Measurements from ENCODE around the gene SLC4A4. TPM values are rescaled to one million over a fixed set of nuclear protein-coding genes. Genes with fewer than 3 reads are reported as not detected.

The SLC4A4 gene
- total RNA-seq, 1 experiment from 2014 or later, result 1.4 TPM

DNA sequence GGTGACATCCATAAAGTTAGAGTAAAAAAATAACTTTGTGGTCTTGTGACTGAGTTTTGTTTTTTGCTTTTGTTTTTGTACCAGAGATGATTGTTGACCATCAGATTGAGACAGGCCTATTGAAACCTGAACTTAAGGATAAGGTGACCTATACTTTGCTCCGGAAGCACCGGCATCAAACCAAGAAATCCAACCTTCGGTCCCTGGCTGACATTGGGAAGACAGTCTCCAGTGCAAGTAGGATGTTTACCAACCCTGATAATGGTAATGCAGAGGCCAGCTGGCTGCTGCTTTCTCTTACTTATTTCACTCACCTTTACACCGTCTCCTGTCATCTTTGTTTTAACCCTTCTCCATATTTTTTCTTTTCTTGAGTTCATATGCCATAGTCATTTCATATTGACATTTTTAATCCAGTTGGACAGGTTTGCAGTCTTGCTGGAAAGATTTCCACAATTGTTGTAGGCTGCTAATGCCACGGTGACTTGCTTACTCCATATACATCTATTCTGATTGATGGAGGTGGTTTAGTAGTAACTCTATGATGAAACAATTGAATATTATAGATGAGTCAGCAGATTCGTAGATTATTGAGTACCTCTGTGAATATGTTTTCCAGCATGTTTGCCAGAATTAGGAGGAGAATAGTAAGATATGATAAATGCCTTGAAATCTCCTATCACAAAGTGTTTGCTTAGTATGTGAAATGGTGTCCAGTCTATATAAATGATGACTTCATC, 18.3 kb downstream of the SLC4A4 start:
- DNase-seq (ENCODE audit: low spot score), result no peak

DNA sequence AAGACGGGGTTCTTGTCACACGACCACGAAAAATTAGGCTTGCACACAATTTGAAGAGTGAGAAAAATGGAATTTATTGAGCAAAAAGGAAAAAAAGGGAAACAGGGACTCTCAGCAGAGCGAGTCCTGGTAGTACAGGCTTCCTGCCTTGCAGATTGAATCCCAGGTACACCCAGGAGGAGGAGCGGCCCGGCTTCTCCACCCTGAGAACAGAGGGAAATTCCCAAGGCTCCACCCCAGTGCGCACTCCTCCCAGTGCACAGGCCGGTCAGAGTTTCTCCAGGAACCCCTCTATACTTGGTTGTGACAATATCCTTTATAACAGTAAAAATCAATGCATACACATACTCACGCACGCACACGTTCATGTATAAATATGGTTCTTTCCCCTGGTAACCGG, 22.0 kb downstream of the SLC4A4 start:
- peak; percentile 80 for DNase-seq (ENCODE audit: low spot score)

DNA sequence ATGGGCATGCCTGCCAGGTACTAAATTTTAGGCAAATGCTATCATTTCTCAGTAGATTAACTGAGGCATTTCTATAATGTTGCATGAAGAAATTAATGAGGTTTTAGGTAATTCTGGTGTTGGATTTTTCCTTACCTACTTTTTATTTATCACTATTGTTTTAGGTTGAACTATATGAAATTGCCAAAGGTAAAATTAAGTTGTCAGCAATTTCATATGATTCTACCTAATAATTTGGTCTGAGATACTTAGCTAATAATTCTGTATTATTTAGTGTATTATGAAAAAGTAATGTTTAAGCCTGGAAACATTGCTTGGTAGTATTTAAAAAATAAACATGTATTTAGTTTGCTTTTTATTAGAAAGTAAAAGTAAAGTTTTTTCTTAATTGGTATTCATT, 22.7 kb downstream of the SLC4A4 start:
- DNase-seq (ENCODE audit: low spot score), result no peak

DNA sequence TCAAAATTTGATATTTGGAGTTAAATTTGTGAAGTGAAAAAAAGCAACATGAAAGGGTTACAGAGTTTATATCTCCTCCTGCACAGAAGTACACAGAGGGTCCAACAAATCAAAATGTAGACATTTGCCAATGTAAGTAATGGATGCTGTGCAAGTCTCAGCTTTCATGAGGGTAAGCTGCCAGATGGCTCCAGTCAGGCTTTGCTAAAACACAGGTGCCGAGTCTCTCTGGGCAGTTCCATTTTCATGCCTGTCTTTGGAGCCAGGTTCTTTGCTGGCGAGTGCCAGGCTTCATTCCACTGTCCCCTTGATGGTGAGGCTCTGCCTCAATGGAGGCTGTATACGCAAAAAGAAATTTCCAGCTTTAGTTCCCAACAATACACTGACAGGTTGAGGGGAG, 27.9 kb downstream of the SLC4A4 start:
- DNase-seq (ENCODE audit: low spot score), result no peak

DNA sequence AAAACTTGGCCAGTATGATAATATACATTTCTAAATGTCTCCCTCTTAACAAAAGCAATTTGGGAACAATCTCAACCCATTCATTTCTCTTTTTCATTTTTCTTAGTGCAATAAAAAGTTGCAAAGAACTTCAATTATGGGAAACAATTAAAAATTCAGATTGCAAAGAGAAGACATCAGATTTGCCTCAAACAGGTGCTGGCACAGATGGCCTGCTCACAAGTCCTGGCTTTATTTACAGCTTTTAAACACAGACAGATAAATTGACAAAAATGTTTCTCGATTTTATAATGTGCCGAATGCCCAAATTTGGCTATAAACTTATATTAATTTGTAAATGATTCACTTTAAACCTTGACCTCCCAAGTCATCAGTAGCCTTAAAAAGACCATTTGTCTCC, 28.7 kb downstream of the SLC4A4 start:
- no peak for DNase-seq (ENCODE audit: low spot score)

DNA sequence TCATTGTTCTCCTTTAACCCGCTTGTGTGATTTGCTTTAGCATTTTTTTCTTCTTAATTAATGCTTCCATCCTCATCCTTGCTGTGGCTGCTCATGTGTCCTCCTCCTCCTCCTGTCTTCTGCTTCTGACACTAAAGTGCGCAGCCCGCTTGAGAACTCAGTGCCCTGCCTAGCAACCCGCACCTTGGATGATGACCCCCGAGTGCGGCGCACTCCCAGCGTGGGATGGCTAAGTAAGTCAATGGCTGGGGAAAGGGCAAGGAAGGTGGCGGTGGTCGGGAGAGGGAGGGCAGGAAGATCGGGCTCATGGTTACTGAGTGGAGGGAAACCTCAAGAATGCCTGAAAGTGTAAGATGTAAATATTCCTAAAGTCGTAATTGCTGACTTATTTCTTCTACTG, 30.1 kb downstream of the SLC4A4 start:
- no peak for DNase-seq (ENCODE audit: low spot score)

DNA sequence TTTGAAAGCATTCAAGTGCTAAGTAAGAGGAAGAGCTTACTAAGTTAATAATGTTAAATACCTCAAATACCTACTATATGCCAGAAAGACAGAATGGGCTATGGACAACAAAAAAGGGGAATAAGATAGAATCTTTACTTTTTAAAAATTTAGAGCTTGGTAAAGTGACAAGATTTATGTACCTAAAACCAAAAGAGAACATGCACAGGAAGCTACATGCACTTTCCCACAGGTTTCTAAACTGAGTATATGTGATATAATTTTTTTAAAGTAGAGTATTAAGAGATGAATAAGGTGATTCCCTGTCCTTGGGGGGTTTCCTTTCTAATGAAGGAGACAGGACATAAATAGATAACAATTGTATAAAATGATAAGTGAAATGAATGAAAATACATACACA, 30.7 kb downstream of the SLC4A4 start:
- no peak for DNase-seq (ENCODE audit: low spot score)

DNA sequence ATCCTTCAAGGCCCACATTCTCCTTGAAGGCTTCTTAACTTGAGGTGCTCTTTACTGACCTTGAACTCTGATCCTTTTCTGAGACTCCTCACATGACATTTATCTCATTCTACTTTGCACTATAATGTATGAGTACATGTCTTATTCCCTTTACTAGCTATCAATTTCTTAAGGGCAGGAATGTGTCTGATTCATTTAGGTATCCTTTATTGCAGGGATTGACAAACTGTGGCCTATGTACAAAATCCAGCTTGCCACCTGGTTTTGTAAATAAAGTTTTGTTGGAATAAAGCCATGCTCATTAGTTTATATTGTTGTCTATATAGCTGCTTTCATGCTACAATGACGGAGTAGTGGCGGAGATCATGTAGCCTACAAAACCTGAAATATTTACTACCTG, 36.7 kb downstream of the SLC4A4 start:
- no peak for DNase-seq (ENCODE audit: low spot score)

DNA sequence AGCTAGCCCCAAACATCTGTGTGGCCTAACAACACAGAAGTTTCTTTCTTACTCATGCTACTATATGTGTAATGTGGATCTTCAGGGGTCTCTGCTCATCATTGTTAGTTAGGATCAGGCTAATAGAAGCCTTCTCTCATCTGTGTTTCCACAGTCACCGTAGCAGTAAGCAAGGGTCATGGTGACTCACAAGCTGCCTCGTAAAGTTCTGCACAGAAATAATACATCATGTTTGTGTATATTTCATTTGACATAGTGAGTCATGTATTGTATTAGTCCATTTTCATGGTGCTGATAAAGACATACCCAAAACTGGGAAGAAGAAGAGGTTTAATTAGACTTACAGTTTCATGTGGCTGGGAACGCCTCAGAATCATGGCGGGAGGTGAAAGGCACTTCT, 38.7 kb downstream of the SLC4A4 start:
- DNase-seq (ENCODE audit: low spot score), result peak; percentile 85

DNA sequence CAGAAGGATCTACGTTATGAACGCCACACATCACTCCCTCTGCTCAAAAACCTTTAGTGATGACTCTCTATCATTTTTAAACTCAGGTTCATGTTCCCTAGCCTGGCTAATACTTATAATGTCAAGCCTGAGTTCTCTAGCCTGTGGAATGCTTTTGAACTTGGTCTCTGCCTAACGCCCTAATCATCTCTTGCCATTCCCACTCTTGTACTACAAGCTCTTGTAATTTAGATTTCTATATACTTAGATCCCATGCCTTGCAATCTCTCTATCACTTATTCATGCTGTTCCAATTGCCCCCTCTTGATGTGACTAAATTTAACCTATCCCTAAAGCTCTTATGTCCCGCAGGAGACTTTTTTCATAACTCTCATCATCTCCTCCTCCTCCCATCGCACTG, 40.3 kb downstream of the SLC4A4 start:
- DNase-seq (ENCODE audit: low spot score), result no peak

DNA sequence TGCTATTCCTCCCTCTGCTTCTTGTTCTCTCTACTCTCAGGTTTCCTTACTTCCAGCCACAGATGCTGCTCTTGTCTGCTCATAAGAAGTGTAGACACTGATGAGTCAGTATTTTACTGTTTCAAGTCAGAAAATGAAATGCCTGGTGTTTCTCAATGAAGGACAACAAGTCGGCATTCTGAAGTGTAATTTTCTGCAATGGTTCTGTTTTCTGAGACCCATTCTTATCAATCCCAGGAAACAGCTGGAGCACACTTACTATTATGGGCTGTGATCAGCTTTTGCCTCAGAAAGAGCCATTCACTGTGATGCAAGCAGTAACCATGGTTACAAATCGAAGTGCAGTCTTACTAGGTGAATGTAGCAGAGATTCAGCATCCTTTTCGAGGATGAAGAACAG, 42.0 kb downstream of the SLC4A4 start:
- no peak for DNase-seq (ENCODE audit: low spot score)

DNA sequence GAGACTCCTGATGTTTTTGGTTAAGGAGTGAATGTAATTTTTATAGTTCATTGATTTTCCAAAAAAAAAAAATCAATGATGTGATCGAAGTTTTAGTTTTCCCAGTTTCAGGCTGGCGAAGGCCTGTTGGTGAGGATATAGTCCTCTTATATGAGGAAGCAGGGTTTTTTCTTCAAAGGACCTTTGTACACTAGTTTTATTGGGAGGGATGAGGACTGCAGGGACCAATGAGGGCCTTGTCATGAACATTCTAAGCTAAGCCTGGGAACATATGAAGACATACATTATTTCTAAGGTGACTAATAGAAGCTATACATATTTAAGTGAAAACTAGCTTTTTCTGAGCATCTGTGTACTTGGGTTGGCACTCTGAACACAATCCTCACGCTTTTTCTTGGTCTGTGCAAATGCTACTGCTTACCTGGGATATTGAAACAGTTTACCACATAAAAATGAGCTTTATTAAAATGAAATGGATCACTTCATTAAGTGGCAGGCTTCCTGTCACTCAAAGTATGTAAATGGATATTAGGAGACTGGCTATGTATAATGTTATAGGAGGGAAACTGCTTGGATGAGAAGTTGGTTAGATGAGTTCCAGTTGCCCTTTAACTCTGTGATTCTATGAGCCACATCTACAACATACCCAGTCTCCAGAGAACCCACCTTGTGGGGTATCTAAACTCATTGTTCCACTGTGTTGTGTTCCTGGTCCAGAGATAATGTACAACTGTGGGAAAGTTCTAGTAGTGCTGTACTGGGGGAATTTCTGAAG, 43.5 kb downstream of the SLC4A4 start:
- no peak for DNase-seq (ENCODE audit: low spot score)

DNA sequence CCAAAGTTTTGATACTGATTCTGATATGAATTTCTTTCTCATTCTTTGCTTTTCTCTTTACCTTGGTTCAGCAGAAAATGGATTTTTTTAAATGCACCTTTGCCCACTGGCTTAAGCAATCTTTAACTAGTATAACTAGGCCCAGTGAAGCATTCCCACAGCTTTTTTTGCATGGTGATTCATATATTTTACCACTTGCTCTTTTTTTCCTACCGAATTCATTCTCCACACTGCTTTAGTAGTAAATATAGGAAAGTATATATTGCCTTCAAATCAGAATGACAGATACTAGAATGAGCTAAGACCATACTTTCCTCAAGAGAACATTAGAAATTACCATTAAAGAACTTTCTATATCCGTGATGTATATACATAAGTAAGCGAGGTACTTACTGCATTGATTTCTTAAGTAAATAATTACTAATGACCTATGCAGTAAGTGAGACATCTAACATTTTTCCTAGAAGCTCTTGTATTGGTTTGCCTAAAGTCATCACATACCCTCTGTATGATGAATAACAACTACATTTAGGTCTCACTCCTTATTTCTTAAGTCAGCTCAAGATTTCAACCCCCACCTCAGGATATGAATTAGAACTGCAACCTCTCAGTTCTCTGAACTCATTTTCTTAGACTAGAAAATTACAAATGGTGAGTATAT, 44.2 kb downstream of the SLC4A4 start:
- DNase-seq (ENCODE audit: low spot score), result peak; percentile 23

DNA sequence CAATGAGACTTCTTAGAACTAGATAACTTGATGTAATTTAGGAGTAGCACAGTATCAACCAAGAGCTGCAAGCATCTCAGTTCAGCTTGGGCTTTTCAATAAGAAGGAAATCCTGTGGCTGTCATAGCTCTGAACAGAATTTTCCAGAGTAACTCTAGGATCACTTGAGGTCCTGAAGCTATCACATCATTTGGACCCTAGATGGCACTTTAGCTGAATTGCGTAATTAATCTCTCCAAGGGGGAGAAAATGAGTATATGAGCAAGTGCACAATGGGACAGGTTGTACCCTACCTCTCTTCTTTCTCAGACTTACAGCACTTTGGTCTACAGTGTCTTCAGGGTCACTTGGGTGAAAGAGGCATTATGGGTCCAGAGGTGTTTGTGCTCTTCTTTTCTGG, 45.2 kb downstream of the SLC4A4 start:
- DNase-seq (ENCODE audit: low spot score), result no peak

DNA sequence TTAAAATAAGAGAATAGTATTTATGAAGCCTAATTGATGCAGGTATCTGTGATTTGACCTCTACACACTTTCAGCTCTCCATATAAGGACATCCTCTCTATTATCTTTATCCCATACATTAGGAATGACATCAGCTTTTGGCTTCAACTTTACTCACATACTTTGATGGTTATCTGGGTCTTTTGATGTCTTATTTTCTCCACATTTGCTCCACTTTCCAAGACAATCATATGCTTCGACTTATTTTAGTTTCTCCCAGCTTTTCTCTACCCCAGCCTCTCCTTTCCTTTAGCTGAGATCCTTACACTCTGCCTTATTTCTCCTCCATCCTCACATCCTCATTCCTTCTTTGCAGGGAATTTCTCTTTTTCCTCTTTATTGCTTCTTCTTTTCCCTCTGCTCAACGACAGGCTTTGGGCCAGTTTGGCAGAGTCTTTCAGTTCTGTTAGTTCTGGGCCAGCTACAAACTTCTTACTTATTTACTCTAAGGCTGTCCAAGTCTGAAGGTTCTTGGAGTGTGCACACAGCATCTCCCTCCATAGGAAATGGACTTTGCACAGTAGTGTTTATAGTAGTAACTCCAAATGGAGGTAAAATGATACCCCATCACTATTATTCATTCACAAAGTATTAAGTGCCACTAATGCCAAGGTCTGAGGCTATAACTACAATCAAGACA, 50.5 kb downstream of the SLC4A4 start:
- DNase-seq (ENCODE audit: low spot score), result peak; percentile 59

DNA sequence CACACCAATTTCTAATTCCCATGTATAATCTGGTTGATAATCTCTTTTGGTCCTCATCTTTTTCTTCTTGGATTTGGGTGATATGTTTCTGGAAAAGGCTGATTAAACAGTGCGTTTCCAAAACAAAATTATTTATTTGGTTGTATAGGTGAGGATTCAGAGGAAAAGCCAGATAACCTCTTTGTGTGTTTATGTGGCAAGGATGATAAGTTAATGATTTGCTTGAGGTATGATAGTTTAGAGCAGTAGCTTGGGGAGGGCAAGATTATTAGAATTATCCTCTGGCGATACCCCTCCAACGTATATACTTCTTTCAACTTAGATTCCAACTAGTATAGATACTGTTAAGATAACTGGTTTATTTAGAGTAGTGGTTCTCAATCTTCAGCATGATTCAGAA, 53.3 kb downstream of the SLC4A4 start:
- DNase-seq (ENCODE audit: low spot score), result no peak

DNA sequence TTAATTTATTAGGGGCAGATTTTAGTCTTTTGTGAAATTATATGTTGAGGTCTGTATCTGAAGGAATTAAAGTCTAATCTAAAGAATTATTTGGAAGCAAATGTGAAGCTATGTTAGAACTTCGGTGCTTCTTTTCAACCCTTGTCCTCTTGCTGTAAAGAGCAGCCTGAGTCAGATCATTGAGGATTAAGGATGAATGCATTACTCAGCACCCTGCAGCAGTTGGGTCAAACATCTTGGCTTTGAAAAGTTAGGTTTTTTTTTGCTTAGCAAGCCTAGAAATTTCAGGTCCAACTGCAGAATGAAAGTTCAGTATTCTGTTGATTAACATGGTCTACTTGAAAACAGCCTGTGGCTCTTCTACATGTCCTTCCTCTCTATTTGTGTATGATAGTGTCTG, 57.6 kb downstream of the SLC4A4 start:
- DNase-seq (ENCODE audit: low spot score), result no peak

DNA sequence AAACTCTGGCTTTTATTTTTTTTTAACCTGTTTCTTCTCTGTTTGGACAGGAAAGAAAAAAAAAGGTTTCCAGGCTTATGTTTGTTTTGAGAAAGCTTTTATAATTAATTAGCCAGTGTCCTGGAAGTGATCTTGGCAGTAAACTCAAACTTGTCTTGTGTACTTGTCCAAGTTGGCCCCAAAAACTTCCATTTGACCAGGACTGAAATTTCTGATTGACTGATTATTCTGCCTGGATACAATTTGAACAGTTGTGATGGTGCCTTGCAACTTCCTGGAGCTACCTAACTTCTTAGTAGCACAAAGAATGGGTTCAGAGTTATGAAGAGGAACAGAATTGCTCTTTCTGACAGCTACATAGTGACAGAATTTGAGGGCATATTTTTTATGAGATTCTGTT, 62.0 kb downstream of the SLC4A4 start:
- no peak for DNase-seq (ENCODE audit: low spot score)

DNA sequence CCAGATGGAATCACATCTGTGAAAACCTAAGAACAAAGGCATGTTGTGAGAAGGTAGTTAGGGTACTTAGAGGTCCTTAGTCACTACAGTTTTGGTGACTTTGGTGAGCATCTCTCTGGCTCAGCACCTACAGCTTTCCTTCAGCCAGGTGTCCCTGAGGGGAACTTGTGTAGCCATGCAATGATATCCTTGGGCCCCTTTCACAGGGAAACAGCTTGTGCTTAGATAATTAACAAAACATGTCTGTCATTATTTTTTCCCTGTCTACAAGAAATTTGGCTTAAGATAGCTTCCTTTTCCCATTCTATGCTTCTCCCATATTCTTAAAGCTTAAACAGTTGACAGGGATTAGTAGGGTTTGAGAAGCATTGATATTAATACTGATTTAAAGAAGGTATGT, 63.8 kb downstream of the SLC4A4 start:
- DNase-seq (ENCODE audit: low spot score), result no peak

DNA sequence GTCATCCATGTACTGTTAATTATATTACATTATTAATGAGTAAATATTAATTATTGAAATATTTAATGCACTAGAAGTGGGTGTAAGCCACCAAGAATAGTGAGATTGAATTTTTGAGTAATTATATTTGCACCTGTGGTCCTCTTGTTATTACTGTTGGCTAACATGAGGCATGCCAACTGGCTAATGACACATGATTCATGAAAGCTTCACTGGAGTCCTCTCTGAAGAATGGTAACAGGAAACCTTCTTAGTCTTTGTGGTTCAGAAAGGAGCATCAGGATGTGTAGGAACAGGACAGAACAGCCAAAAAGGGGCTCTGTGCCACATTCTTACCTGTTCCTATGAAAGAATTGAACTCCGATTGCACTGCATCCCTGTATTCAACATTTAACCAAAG, 65.2 kb downstream of the SLC4A4 start:
- no peak for DNase-seq (ENCODE audit: low spot score)

DNA sequence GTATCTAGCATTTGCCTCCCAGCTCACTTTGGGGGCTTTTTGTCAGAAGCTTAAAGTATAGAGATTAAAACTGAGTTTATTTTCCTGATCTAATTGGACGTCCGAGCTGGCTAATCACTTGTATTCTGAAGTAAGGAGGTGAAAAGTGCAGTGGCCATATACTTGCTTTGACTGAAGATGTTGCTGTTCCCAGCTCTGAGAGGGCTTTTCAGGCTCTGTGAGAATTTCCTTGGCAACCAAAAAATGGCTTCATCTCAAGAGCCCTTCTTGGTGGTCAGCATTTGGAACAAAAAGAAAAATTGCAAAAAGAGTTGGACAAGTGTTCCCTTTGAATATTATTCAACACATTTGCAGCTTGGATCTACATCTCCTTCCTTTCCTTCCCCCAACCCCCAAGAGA, 67.0 kb downstream of the SLC4A4 start:
- no peak for DNase-seq (ENCODE audit: low spot score)

DNA sequence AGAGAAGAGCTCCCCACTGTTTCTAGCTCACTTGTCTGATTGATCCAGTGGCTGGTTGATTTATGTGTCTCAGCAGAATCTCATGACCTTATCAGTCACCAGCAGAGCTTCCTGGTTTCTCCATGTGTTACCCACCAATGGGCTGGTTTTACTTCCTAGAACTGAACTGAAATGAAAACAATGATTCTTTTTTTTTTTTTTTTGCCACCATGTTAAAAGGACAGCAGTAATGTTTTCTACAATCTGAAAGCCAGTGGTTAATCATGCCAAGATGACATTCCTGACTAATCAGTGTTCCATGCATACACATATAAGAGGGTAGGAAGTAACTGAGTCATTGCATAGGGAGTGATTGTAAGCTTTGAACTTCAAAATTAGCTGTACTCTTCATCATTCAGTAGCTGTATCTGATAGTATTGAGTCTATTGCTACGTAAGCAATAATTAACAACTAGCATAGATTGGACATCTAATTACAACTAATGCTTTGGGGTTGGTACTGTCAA, 67.7 kb downstream of the SLC4A4 start:
- no peak for DNase-seq (ENCODE audit: low spot score)
